Measurements from ENCODE around the gene TOMM40L.
"Not testable (repeated sequence)": the region's sequence is repeated elsewhere in the genome, so short reads cannot be mapped to it uniquely, and the experiment has no call there.

GRCh38 chr1:161257109-161257508 lies 31.2 kb downstream of the TOMM40L start:
- TF ChIP-seq CTCF (IDR thresholded peaks at IDR 0.05); ZFX (IDR thresholded peaks at IDR 0.05; ENCODE audit: borderline replicate concordance): not testable (repeated sequence)
